ENCODE results near the gene EFHC1.

EFHC1 gene

DNA sequence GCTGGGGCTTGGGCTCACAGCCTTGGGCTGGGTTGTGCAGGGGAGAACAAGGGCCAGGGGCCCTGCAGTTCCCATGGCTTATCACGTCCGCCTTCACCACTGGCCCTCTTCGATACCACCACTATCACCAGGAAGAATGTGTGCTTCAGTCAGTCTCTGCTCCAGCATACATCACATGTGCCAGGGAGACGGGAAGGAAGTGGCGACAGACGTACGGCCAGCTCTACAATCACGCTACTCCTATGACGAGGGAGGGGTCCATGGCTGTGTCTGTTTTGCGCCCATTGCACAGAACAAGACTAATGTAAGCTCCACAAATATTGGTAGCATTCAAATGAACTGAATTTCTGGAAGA is 84.6 kb downstream of the EFHC1 start:
- peak; percentile 86 for DNase-seq

DNA sequence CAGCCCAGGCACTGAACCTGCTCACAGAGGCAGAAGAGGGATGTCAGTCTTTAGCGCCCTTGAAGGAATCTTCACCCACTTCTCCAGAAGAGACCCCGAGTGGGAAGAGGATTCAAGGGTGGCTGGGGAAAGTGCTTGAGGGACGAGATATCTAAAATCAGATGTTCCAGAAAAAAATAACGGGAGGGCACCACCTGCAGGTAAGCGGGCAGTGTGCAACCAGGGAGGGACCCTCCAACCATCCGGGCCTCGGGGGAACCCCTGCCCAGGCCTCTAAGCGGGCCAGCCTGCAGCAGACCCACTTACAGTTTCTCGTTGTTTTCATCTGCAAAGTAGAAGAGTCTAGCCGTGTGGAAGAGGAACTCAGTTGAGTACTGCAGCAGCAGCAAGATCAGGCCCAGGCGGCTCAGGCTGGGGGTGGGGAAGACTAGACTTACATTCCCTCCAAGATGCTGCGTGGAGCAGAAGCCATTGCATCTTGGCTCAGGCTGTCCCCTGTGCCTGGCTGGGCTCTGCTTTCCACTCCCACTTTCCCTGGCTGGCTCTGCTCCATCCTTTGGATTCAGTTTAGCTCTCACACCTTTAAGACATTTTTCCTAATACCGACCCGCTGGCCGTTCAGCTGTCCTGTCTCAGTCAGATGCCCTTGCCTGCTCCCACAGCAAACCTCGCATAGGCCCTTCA is 85.7 kb downstream of the EFHC1 start:
- no peak for DNase-seq

DNA sequence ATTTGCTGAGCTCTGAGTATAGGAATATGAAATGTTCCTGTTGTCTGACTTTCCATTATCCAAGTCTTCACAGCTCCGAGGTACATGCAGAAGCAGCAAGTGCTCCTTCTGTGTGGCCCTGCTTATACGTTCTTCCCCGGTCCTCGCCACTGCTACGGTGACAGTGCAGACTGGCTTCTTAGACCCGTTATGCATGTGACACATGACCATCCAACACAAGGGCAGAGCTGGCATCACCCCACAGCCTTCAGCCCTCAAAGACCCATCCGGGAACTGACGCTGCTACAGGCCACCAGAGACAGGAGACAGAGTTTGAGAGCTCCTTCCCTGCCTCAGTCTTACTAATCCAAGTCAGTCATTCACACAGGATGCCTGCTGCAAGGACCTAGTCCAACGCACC is 86.3 kb downstream of the EFHC1 start:
- no peak for DNase-seq

DNA sequence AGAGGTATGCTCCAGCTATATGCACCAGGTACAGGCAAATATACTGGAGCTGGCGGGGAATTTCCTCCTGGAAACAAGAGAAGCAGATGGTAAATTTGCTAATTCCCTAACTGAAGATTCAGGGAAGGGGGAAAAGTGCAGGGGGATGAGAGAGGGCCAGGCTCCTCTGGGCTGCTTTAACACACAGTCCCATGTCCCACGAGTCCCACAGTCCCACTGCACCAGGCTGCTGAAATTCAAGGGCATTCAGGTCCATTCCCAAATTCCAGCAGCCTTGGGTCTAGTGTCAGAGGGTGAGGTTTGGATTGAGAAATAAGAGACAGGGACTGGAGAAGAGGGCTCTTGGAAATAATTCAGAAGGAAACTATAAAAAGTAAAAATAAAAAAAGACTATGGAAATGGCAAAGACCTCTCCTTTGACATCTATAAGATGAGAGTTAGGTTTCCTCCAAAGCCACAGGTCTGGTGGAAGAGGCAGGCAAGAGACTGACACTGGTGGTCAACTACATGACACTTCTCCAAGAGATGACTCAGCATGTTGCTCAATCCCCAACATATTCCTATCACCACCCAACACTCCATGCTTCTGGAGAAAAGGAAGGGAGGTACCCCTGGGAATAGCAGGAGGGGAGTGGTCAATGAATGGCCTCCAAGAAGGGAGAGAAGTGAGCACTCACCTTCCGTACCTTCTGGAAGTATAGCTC is 87.6 kb downstream of the EFHC1 start:
- no peak for DNase-seq

DNA sequence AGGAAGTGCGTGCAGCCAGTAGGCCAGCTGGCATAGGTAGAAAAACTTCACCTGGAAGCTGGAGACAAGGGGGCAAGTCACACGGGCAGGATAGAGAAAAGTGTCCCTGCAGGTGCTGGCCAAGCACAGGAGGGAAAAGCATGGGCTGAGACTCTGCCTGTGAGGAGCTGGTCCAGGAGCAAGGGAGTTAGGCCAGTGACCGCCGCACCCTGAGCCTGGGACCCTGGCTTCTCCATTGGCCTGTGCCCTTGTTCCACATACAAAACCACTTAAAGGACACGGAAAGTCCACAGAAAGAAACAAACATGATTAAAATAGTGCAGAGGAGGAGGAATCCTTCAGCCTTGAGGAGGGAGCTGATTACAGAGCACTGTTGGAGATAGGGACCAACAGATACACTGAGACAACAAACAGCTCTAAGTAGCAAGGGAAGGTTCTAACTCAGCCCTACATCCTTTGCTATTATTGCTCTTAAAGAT is 88.2 kb downstream of the EFHC1 start:
- no peak for DNase-seq

DNA sequence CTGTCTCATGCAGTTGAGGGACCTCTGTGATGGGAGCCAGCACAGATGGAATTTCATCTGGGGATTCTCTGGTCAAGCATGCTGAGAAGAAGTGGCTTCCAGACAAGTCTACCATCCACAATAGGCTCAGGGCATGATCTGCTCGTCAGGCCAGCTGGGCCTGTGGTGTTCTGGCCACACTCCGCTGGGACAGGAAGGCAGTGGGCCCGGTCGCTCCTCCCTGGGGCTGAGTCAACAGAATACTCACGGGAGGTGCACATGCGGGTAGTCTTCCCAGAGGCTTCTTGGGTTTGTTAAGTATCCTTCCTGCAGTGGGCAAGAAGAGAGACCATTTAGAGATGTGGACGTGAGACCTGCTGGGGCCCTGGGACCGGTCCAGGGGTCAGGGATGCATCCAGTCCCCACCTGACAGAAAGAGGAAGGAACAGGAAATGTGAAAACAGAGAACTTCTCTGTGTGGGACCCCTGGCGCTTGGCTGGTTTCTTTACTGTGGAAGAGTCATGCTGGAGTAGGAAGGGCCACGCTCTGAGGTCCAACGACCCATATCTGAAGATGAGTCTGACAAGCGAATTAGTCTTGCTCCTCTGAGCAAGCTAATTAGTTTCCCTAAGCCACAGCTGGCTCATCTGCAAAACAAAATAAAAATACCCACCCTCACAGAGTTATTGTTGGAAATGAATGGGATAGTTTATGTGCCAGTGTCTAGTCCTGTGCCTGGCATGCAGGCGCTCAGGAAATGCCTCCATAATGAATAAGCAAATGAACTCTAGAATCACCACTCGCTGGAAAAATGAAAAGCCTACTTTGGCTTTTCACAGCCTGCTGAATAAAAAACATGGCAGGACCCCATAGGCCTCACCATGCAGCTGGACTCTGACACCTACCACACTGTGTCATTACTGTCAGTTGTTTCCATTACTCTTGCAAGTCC is 89.4 kb downstream of the EFHC1 start:
- DNase-seq, result no peak

DNA sequence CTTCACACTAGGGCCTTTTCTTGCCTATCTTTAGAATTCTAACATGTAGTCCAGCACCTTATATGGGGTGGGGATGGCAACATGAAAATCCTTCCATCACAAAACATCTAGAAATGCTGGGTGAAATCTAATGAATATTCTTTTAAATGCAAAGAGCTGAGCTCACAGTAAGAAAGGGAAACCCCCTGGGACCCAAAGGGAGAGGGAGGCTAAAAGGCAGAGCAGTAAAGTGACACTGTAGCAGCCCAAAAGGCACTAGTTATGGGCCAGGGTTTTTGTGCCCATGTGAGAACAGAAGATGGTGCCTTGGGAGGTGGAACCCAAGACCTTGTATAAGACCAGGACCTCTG is 90.0 kb downstream of the EFHC1 start:
- DNase-seq, result no peak

GRCh38 chr6:52511163-52511562 is 91.0 kb downstream of the EFHC1 start:
- DNase-seq, result no peak

DNA sequence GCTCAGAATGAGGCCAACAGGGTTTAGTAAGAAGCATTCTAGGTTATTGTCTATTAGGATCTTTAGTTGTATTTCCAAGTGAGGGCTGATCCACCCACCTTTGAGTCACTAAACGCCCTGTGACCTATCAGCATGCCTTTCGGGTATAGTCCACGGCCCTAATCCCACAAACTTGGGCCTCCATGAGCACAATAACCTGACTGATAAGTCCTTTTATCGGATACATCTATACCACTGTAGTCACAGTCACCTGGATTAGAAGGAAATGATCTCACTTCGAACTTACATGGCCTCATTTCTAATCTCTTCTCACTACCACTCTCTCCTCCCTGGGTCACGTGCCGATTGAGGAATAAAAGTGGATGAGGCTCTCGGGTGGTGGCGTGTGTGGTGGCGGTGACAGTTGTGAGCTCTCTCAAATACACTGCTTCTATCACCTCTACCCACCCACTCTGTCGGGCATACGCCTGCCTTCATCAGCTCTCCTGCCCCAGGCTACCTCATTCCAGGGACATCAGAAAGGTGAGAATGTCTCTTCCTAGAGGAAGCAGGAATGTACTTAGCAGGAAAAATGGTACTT is 91.5 kb downstream of the EFHC1 start:
- no peak for DNase-seq

GRCh38 chr6:52512199-52512598 is 92.1 kb downstream of the EFHC1 start:
- no peak for DNase-seq

GRCh38 chr6:52513464-52513863 is 93.3 kb downstream of the EFHC1 start:
- DNase-seq, result peak; percentile 39

- DNase-seq, result no peak
These were observed 93.8 kb downstream of the EFHC1 start for GRCh38 chr6:52513896-52514295.

DNA sequence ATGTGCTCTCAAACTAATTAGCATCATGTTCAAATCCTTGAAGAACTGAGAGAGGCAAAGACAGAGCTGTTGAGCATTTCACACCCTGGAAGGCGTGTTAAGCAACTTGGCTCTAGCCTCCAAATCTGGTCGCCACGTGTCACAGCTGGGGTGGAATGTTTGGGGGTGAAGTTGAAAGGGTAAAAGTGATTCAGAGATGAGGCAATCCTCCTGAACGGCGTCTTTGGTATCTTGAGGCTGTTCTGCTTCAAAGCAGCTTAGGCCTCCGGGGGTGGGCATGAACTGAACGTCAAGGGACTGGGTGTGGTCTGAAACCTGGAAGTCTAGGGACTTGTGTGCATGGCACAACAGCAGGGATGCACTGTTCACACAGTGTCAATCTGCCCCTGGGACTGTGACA is 94.4 kb downstream of the EFHC1 start:
- no peak for DNase-seq

DNA sequence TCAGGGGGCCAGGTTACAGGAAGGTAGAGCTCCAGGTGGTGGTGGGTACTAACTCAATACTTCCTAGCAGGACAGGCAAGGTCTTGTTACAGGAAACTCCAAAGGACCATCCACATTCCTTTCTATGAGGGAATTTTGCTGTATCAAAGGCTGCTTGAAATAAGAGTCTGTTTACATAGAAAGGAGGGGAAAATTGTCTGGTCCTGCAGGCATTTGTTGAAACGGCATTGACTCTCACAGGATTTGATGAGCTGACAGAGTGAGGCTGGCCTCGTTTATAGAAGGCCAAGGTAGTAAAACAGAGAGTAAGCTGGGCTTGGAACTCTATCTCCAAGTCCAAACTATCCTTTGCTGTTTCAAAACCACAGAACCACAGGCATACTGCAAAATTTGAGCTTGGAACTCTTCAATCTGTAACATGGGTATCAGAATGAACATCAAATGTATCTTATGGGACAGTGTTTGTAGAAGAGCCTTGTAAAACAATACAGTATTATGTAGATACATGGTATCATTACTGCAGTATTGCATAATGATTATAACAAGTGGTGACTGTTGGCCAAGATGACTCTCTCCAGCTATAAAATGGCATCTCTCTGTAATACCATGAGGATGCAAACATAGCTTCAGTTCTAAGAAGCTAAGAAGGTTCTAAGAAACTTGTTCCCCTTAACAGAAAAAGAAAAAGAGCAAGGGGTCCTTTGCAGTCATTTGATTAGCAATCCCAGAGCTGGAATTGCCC is 95.2 kb downstream of the EFHC1 start:
- DNase-seq, result no peak

DNA sequence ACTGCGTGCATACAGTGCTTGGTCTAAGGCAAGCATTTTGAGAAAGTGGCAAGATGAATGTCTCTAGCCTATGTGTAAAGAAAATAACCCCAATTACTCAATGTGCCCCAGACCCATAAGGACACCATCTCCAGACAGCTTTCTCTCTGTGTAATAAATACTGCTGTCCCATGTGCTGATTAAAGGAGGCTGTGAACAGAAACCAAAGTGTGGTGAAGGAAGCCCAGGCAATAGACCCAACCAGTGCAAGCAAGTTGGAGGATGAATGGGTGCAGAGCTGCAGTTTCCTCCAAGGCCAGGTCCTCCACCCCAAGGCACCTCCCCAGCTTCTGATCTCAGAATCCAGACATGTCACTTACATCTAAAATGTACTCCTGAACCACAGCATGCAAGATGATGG is 96.1 kb downstream of the EFHC1 start:
- DNase-seq, result no peak

- DNase-seq, result no peak
These were observed 96.8 kb downstream of the EFHC1 start for GRCh38 chr6:52516943-52517342.

DNA sequence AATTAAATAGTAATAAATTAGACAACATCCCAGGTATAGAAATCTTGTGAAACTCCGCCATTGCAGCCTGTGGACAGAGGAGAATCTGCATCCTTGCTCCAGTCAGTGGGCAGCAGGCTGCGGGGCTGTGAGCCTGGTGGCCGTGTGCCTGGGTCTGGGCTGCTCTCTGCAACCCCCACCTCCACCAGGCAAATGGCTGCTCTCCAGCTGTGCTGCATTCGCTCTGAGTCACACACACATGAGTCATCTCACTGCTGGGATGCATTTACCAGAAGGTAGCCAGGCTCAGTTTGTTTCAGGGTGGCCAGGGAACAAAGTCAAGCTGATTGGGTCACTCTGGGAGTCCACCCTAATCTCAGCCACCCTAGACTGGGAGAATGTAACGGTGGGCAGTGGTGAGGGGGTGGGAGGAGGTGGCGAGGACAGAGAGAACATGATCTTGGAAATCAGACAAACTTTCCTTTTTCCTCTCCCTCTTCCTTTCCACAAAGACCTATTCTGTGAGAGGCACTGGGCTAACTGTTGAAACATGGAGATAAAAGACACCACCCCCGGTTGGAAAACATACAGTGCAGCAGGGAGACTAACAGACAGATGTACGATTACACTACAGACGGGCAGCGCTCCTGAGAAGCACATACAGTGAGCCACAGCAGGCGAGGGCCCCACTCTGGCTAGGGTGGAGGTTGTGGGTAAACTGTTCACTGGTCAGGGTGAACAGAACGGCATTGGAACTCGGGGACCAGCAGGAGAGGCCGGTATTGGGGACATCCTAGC is 97.5 kb downstream of the EFHC1 start:
- peak; percentile 78 for DNase-seq

DNA sequence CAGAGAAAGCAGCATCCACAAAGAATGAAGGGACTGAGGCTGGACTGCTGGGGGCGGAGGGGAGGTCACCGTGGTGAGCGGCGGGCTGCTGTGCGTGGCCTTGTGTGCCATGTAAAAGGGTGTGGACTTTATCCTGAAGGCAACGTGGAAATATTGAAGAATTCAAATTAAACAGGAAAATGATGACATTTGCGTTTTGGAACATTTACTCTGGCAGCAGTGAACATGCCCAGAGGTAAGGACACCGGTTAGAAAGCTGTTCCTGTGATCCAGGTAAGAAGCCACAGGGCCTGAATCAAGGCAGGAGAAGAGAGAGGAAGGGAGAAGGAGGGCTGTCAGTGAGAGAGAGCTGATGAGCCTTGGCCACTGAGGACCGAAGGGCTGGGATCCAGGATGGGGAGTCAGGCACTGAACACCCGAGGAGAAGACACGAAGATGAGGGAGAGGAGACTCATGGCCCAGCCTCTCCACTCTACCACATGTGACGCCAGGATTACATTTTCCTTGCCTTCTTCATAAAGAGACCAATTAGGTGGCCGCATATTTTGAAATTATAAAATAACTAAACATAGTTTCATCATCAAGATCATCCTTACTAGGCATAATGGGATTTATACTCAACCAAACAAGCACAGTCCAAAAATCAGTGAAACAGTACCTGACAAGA is 98.3 kb downstream of the EFHC1 start:
- DNase-seq, result no peak

- DNase-seq, result no peak
These were observed 99.5 kb downstream of the EFHC1 start for GRCh38 chr6:52519618-52520017.

DNA sequence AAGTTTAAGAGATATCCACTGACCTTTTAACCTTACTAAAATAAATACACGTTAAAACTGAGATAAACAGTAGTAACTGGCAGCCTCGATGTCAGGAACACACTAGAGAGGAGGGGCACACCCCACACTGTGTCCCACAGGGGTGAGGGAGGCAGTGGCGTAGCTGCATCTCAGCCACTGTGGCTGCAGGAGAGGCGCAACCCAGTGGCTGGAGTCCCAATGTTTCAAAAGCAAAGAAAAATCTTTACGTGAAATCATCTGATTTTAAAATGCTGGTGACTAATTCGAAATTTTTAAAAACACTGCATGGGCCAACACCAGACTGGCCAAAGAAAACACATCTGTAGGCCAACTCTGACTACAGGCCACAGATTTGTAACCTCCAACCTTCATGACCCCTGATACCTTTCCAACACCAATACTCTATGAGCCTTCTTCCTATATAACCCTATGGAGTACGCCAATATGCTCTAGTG is 102.0 kb downstream of the EFHC1 start:
- no peak for DNase-seq

DNA sequence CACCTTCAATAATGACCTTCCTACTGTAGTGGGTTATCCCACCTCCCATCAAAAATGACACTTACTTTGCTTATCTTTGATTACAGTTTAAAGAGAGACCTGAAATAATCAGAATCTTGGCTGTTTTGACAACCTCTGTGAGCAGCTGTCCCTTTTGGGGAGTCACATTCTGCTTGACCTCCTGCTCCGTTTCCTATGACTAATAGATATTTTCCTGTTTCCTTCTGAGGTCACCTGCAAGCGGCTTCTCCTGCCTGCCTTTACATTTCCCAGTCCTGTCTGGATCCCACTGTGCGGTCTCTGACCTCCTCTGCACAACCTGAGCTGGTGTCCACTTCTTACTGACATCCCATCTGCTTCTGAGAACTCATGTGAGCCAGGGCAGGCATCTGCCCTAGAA is 102.5 kb downstream of the EFHC1 start:
- DNase-seq, result no peak

Data from hematopoietic multipotent progenitor cell treated with erythropoietin and hydrocortisone succinate and interleukin-3 and kit ligand, for 6 days (in vitro differentiated cells).